T-helper 17 cell (primary cell): ENCODE measurements around the gene MYH7. TPM values are rescaled to one million over a fixed set of nuclear protein-coding genes. Genes with fewer than 3 reads are reported as not detected.
A peak's percentile ranks its signal among the peaks of the same experiment; 100 is the strongest.
"Not testable (repeated sequence)": the region's sequence is repeated elsewhere in the genome, so short reads cannot be mapped to it uniquely, and the experiment has no call there.

Experiments
- ATAC-seq: fragments of 150-1000 bp; cut with Tn5 transposase; 2 replicates; pipeline ENCODE4 v1.10.0; 2021; ENCODE audit warnings: mild to moderate bottlenecking, moderate library complexity
- DNase-seq, 3 donors: peaks; one replicate each; pipeline versions ENCODE4 v3.0.0 to v3.0.0-alpha.2; 2020 to 2021
- H3K9me3 ChIP-seq: one replicate; pipeline ENCODE4 v1.7.0; 2013; ENCODE audit warnings: low read length, mild to moderate bottlenecking; ENCODE audit not compliant: control insufficient read depth, poor library complexity, severe bottlenecking
- H3K27ac Mint-ChIP-seq: one replicate; pipeline ENCODE4 v1.8.0; 2022; ENCODE audit warnings: mild to moderate bottlenecking, moderate library complexity, mixed read lengths
- H3K27me3 Mint-ChIP-seq: one replicate; pipeline ENCODE4 v1.8.0; 2022; ENCODE audit warnings: mixed read lengths
- H3K36me3 Mint-ChIP-seq: one replicate; pipeline ENCODE4 v1.8.0; 2022; ENCODE audit warnings: low read depth, mixed read lengths
- H3K4me1 Mint-ChIP-seq: one replicate; pipeline ENCODE4 v1.8.0; 2022; ENCODE audit warnings: mild to moderate bottlenecking, mixed read lengths
- H3K4me3 Mint-ChIP-seq: one replicate; pipeline ENCODE4 v1.8.0; 2022; ENCODE audit warnings: mild to moderate bottlenecking, moderate library complexity, mixed read lengths
- total RNA-seq, 4 donors: library from RNA in 2 of 4; stranded (reverse) in 2 of 4; gene quantifications; one replicate each; pipeline ENCODE4 v1.2.3 and lab custom pipeline; 2022 to 2026

The MYH7 gene
- total RNA-seq, 2 donors from 2014 or later, result not detected

DNA sequence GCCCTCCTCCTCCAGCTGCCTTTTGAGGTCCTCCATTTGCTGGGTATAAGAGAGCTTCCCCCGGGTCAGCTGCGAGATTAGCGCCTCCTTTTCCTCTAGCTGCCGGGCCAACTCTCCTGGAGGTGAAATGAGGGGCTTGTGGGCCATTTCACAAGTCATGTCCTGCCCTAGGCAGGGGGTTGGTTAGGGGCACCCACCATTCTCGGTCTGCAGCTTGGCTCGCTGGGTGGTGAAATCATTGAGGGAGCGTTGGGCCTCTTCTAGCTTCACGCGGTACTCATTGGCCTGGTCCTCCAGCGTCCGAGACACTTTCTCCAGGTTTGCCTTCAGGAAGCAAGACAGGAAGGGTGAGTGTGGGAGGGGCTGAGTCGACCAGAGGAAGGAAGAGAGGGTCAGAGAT, 46.1 kb downstream of the MYH7 start:
- Mint-ChIP-seq H3K4me3 (no peak overlapping the region), H3K4me1 (peaks cover 5% of the 10 kb centered on the region), H3K27ac (no peak overlapping the region), H3K27me3 (peaks cover 48% of the 10 kb centered on the region), H3K36me3 (no peaks in the 10 kb centered on the region)
- H3K9me3 ChIP-seq, result no peaks in the 10 kb centered on the region
- DNase-seq (no peak), ATAC-seq (no peak)

- no peak for DNase-seq
- no peaks in the 10 kb centered on the region for H3K36me3 Mint-ChIP-seq
- peaks cover 5% of the 10 kb centered on the region for H3K4me1 Mint-ChIP-seq
- H3K9me3 ChIP-seq, result no peaks in the 10 kb centered on the region
- no peak overlapping the region for H3K27ac Mint-ChIP-seq
- no peak for ATAC-seq
- H3K4me3 Mint-ChIP-seq, result no peak overlapping the region
- H3K27me3 Mint-ChIP-seq, result peaks cover 46% of the 10 kb centered on the region
Measured at GRCh38 chr14:23388996-23389395, 46.5 kb downstream of the MYH7 start.

- ATAC-seq, result no peak
- H3K9me3 ChIP-seq, result no peaks in the 10 kb centered on the region
- Mint-ChIP-seq H3K27ac (no peak overlapping the region), H3K27me3 (peaks cover 41% of the 10 kb centered on the region), H3K4me1 (peaks cover 5% of the 10 kb centered on the region), H3K4me3 (no peak overlapping the region), H3K36me3 (no peaks in the 10 kb centered on the region)
- DNase-seq, result no peak
Measured at GRCh38 chr14:23387916-23388882, 47.3 kb downstream of the MYH7 start.

DNA sequence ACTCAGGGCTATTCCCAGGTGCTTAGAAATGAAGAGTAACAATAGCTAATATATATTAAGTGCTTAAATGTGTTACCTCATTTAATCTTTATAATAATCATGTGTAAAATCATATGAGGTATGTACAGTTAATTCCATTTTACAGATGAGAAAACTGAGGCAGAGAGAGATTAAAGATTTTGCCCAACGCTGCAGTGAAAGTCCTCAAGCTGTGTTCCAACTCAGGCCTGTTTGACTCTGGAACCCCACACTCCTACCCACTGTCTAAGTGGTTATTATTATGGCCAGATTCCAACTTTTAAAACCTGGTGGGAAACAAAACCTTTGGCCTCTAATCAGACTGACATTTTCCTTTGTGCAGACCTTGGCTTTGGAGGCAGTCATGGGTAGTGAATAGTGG, 48.5 kb downstream of the MYH7 start:
- ATAC-seq (no peak), DNase-seq (no peak)
- no peak overlapping the region for H3K4me3 Mint-ChIP-seq
- H3K36me3 Mint-ChIP-seq, result no peaks in the 10 kb centered on the region
- peaks cover 5% of the 10 kb centered on the region for H3K4me1 Mint-ChIP-seq
- no peaks in the 10 kb centered on the region for H3K9me3 ChIP-seq
- H3K27ac Mint-ChIP-seq, result no peak overlapping the region
- H3K27me3 Mint-ChIP-seq, result peaks cover 43% of the 10 kb centered on the region

GRCh38 chr14:23386266-23386657, 49.2 kb downstream of the MYH7 start:
- H3K36me3 Mint-ChIP-seq, H3K4me3 Mint-ChIP-seq, H3K27ac Mint-ChIP-seq, DNase-seq, ATAC-seq, H3K4me1 Mint-ChIP-seq, H3K9me3 ChIP-seq: not testable (repeated sequence)
- H3K27me3 Mint-ChIP-seq, result peaks cover 49% of the 10 kb centered on the region

- no peak for ATAC-seq
- Mint-ChIP-seq H3K4me3 (no peak overlapping the region), H3K27ac (peak overlapping the region; percentile 72), H3K27me3 (peaks cover 47% of the 10 kb centered on the region), H3K36me3 (no peaks in the 10 kb centered on the region), H3K4me1 (peaks cover 5% of the 10 kb centered on the region)
- no peaks in the 10 kb centered on the region for H3K9me3 ChIP-seq
- DNase-seq, result no peak
Measured at GRCh38 chr14:23385642-23386265, 49.7 kb downstream of the MYH7 start.

- Mint-ChIP-seq H3K27ac (peak overlapping the region; percentile 72), H3K36me3 (no peaks in the 10 kb centered on the region), H3K4me3 (no peak overlapping the region), H3K4me1 (peaks cover 5% of the 10 kb centered on the region), H3K27me3 (peaks cover 46% of the 10 kb centered on the region)
- H3K9me3 ChIP-seq, result no peaks in the 10 kb centered on the region
- ATAC-seq, result no peak
- no peak for DNase-seq
Measured at GRCh38 chr14:23385244-23385641, 50.2 kb downstream of the MYH7 start.

DNA sequence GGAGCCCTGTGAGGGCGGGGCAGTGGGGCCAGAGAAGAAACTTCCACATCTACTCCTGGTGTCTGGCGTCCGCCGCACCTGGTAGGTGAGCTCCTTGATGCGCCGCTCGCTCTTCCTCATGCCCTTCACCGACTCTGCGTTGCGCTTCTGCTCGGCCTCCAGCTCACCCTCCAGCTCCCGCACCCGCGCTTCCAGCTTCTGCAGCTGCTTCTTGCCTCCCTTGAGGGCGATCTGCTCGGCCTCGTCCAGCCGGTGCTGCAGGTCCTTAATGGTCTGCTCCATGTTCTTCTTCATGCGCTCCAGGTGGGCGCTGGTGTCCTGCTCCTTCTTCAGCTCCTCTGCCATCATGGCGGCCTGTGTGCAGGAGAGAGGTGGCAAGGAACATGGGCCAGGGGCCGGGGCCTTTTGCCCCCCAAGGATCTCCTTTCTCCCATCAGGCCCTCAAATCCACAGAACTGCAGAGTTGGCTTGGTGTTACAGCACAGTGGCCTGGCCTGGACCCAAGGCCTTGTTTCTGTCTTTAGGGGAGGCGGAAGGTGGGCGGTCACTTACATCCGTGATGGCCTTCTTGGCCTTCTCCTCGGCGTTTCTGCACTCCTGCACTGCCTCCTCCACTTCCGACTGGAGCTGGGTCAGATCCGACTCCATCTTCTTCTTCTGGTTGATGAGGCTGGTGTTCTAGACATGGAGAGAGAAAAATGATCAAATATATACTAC, 50.9 kb downstream of the MYH7 start:
- Mint-ChIP-seq H3K4me1 (peaks cover 5% of the 10 kb centered on the region), H3K27me3 (peaks cover 43% of the 10 kb centered on the region), H3K4me3 (no peak overlapping the region), H3K27ac (peak overlapping the region; percentile 72), H3K36me3 (no peaks in the 10 kb centered on the region)
- ATAC-seq, result no peak
- no peaks in the 10 kb centered on the region for H3K9me3 ChIP-seq
- no peak for DNase-seq

DNA sequence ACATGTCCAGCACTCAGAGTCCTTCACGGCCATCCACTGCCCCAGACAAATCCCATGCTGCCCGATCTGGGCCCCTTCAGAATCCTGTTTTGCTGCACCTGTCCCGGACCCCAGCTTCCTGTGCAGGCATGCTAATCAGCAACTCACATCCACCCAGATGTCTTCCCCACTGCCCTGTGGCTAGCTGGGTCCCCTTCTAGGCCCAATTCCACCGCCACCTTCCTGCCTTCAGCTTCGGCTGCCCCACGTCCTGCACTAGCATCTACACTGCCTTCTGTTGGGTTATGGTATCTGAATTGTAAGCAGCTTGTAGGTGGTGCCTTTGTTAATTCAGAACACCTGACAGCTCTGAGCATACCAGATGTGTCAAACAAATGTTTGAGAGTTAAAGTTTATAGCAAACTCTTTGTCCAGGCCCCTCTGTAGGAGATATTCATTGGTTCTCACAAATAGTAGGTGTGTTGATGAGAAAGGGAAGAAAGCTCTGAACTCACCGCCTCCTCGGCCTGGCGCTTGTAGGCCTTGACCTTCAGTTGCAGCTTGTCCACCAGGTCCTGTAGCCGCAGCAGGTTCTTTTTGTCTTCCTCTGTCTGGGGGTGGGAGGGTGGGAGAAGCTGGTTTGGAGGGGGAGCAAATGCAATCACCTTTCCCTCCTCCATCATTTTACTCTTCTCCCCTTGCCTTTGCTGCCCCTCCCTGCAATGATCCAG, 52.6 kb downstream of the MYH7 start:
- Mint-ChIP-seq H3K36me3 (no peaks in the 10 kb centered on the region), H3K27me3 (peaks cover 40% of the 10 kb centered on the region), H3K27ac (no peak overlapping the region), H3K4me3 (no peak overlapping the region), H3K4me1 (no peaks in the 10 kb centered on the region)
- no peak for DNase-seq
- ATAC-seq, result no peak
- H3K9me3 ChIP-seq, result no peaks in the 10 kb centered on the region

GRCh38 chr14:23382276-23382675, 53.2 kb downstream of the MYH7 start:
- no peak for ATAC-seq
- Mint-ChIP-seq H3K4me3 (no peak overlapping the region), H3K4me1 (no peaks in the 10 kb centered on the region), H3K27me3 (peaks cover 43% of the 10 kb centered on the region), H3K36me3 (no peaks in the 10 kb centered on the region), H3K27ac (no peak overlapping the region)
- no peaks in the 10 kb centered on the region for H3K9me3 ChIP-seq
- no peak for DNase-seq

DNA sequence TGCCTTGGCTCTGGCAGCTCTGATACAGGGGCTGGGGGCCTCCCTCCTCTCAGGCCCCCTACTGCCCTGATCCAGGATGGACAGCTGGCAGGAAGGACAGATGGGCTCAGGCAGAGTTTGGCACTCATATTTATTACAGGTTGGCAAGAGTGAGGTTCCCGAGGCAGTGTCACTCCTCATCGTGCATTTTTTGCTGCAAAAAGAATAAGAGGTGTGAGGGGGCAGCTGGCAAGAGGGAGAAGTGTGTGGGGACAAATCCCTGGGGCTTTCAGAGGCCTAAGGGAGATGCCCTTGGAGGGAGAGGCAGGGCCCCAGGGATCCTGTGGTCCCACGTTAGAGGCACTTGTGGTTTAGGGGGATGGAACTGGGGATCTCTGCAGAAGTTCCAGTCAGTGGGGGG, 53.6 kb downstream of the MYH7 start:
- DNase-seq, result no peak
- H3K27ac Mint-ChIP-seq, result no peak overlapping the region
- H3K4me3 Mint-ChIP-seq, result no peak overlapping the region
- H3K27me3 Mint-ChIP-seq, result peaks cover 47% of the 10 kb centered on the region
- no peaks in the 10 kb centered on the region for H3K36me3 Mint-ChIP-seq
- ATAC-seq, result no peak
- no peaks in the 10 kb centered on the region for H3K9me3 ChIP-seq
- no peaks in the 10 kb centered on the region for H3K4me1 Mint-ChIP-seq

- Mint-ChIP-seq H3K27me3 (peaks cover 49% of the 10 kb centered on the region), H3K36me3 (no peaks in the 10 kb centered on the region), H3K27ac (no peak overlapping the region), H3K4me3 (no peak overlapping the region), H3K4me1 (no peaks in the 10 kb centered on the region)
- H3K9me3 ChIP-seq, result no peaks in the 10 kb centered on the region
- DNase-seq, result no peak
- no peak for ATAC-seq
Measured at GRCh38 chr14:23380976-23381375, 54.5 kb downstream of the MYH7 start.
